Prostate gland (tissue), 2 donors: ENCODE measurements around the gene CAPZB.

ENCODE experiments used
- POLR2AphosphoS5 ChIP-seq: sonication (generic); formaldehyde crosslinking; IDR thresholded peaks from one replicate; pipeline ENCODE4 v1.6.1; 2017; ENCODE audit warnings: antibody characterized with exemption
- TF ChIP-seq, protein P1 (sequence below), 4 experiments: fragments of 200-600 bp in 2 of 4; fragments of 450-650 bp in 2 of 4; sonication (generic) in 2 of 4; IDR thresholded peaks; 1 replicate in 3 of 4; 2 replicates in 1 of 4; pipeline ENCODE4 v1.5.1; 2016 to 2019; ENCODE audit warnings: antibody characterized with exemption in 4 of 4, mild to moderate bottlenecking in 2 of 4, moderate library complexity in 2 of 4

DNA sequence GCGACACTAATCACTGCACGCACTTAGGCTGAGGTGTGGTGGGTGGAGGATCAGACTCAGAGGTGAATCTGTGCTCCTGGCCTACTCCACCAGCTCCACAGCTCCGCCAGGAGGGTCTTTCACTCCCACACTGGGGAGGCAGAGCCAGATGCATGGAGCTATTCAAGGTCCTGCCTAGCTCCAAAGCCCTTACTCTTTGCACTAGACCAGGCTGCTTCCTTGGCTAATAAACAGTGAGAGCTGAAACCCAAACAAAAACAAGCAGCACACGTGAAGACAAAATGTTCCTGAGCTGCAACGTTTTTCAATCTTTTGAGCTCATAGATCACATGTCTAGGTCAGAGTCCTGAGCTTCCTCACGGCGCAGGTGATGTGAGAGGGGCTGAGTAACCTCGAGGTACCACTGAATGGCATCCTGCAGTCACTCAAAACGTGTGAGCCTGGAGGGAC lies 19.2 kb downstream of the CAPZB start:
- TF ChIP-seq, protein P1, sequence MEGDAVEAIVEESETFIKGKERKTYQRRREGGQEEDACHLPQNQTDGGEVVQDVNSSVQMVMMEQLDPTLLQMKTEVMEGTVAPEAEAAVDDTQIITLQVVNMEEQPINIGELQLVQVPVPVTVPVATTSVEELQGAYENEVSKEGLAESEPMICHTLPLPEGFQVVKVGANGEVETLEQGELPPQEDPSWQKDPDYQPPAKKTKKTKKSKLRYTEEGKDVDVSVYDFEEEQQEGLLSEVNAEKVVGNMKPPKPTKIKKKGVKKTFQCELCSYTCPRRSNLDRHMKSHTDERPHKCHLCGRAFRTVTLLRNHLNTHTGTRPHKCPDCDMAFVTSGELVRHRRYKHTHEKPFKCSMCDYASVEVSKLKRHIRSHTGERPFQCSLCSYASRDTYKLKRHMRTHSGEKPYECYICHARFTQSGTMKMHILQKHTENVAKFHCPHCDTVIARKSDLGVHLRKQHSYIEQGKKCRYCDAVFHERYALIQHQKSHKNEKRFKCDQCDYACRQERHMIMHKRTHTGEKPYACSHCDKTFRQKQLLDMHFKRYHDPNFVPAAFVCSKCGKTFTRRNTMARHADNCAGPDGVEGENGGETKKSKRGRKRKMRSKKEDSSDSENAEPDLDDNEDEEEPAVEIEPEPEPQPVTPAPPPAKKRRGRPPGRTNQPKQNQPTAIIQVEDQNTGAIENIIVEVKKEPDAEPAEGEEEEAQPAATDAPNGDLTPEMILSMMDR (IDR thresholded peaks at IDR 0.05): no peak
- TF ChIP-seq POLR2AphosphoS5: peak; percentile 66
